Measurements from ENCODE around the gene ABCA10. TPM values are rescaled to one million over a fixed set of nuclear protein-coding genes. Genes with fewer than 3 reads are reported as not detected.

Gene ABCA10
- total and polyA plus RNA-seq, 2 of the 8 experiments (the other 6 are each of a cell fraction or from before 2014, with no cell fraction given), result not detected

DNA sequence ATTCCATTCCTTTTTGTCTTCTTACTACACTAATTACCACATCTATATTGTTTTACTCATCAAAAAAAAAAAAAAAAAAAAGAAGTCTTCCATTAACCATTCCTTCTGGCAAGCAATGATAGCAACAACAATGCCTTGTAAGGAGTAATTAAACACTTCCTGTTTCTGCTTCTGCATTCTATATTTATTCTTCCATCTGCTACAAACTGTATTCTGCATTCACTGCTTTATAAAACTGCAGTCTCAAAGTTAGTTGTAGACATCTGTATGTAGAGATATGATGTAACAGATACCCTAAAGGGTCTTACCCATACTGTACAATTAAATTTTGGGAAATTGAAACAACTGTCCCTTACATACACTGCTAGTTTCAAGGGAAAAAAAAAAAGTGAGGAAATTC is 58.2 kb downstream of the ABCA10 start:
- H3K23ac ChIP-seq (ENCODE audit: insufficient read length), result no peak overlapping the region
- H2AFZ ChIP-seq (ENCODE audit: low read length), result no peak overlapping the region
- H3K4me3 ChIP-seq (ENCODE audit: extremely low read depth in 1 of 4, insufficient read depth in 2 of 4, low read depth in 3 of 4, low read length in 4 of 4), result no peak overlapping the region
- no peak overlapping the region for H2BK15ac ChIP-seq (ENCODE audit: low read length)
- H2BK20ac ChIP-seq (ENCODE audit: low read length), result no peak overlapping the region
- H3K4me2 ChIP-seq (ENCODE audit: insufficient read depth in 1 of 2, low read depth in 2 of 2, low read length in 2 of 2), result no peak overlapping the region
- CTCF ChIA-PET (ENCODE audit: partially characterized antibody), result no interaction called here
- no peaks in the 10 kb centered on the region for H3K4me1 ChIP-seq (replicated peaks in 1 of 4; ENCODE audit: control insufficient read depth in 3 of 4, insufficient read depth in 4 of 4, low read length in 3 of 4)
- H3K9me3 ChIP-seq (ENCODE audit: insufficient read depth in 2 of 2, low read depth in 1 of 2, low read length in 1 of 2), result no peaks in the 10 kb centered on the region
- no peak overlapping the region for H4K5ac ChIP-seq (ENCODE audit: insufficient read length, low read depth, low read length)
- no peaks in the 10 kb centered on the region for H3K79me1 ChIP-seq (ENCODE audit: low read depth, low read length)
- no peak overlapping the region for H2BK120ac ChIP-seq (replicated peaks; ENCODE audit: low read depth, low read length)
- no peak overlapping the region for H3K14ac ChIP-seq (ENCODE audit: insufficient read length)
- no peak overlapping the region for H3K4ac ChIP-seq (replicated peaks; ENCODE audit: insufficient read length, low read depth, low read length)
- no peak overlapping the region for H2AK5ac ChIP-seq (ENCODE audit: low read depth, low read length)
- no peaks in the 10 kb centered on the region for H4K20me1 ChIP-seq (replicated peaks in 1 of 2; ENCODE audit: control insufficient read depth in 1 of 2, insufficient read depth in 2 of 2, low read length in 2 of 2)
- H3K79me2 ChIP-seq (ENCODE audit: control insufficient read depth in 1 of 2, insufficient read depth in 2 of 2, low read length in 2 of 2), result no peaks in the 10 kb centered on the region
- POLR2A ChIA-PET (ENCODE audit: partially characterized antibody), result no interaction called here
- no peaks in the 10 kb centered on the region for H3K27me3 ChIP-seq (replicated peaks in 1 of 4; ENCODE audit: control insufficient read depth in 3 of 4, extremely low read depth in 1 of 4, insufficient read depth in 3 of 4, low read length in 3 of 4)
- H4K8ac ChIP-seq (ENCODE audit: extremely low read depth, insufficient read depth, low read length), result no peak overlapping the region
- H3K18ac ChIP-seq (ENCODE audit: extremely low read depth, low read length), result no peak overlapping the region
- TF ChIP-seq JUN (IDR thresholded peaks at IDR 0.05; ENCODE audit: low read depth, low read length), result no peak
- TF ChIP-seq BACH1 (IDR thresholded peaks at IDR 0.05; ENCODE audit: low read length), result no peak
- TF ChIP-seq RBBP5 (IDR thresholded peaks at IDR 0.05; ENCODE audit: borderline replicate concordance, low read depth, low read length), result no peak
- TF ChIP-seq, protein P1, sequence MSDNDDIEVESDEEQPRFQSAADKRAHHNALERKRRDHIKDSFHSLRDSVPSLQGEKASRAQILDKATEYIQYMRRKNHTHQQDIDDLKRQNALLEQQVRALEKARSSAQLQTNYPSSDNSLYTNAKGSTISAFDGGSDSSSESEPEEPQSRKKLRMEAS (IDR thresholded peaks at IDR 0.05), result no peak
- no peak for TF ChIP-seq TCF12 (IDR thresholded peaks at IDR 0.05; ENCODE audit: low read depth, low read length)
- TF ChIP-seq EGR1 (IDR thresholded peaks at IDR 0.05; ENCODE audit: borderline replicate concordance, low read depth, low read length), result no peak
- TF ChIP-seq POLR2A (IDR thresholded peaks at IDR 0.05; ENCODE audit: control extremely low read depth in 1 of 2, low read depth in 2 of 2, low read length in 2 of 2), result no peak
- H3K23me2 ChIP-seq (ENCODE audit: low read depth, low read length), result no peaks in the 10 kb centered on the region
- H3K9ac ChIP-seq (replicated peaks in 1 of 4; ENCODE audit: extremely low read depth in 1 of 4, low read depth in 3 of 4, low read length in 3 of 4), result no peak overlapping the region
- H2BK5ac ChIP-seq (ENCODE audit: low read depth, low read length), result no peak overlapping the region
- DNase-seq (ENCODE audit: low read depth in 1 of 2, low spot score in 2 of 2), result no peak
- H2BK12ac ChIP-seq (ENCODE audit: low read depth, low read length), result no peak overlapping the region
- H4K91ac ChIP-seq (replicated peaks; ENCODE audit: insufficient read length, low read length), result no peak overlapping the region
- H3K27ac ChIP-seq (ENCODE audit: low read depth, low read length), result no peak overlapping the region
- H3K36me3 ChIP-seq (ENCODE audit: control insufficient read depth in 2 of 4, insufficient read depth in 4 of 4, low read length in 3 of 4), result no peaks in the 10 kb centered on the region
- H3K56ac ChIP-seq (replicated peaks; ENCODE audit: insufficient read length, low read depth, low read length), result no peak overlapping the region
- FAIRE-seq, result no peak
